Stimulated activated naive CD8-positive, alpha-beta T cell treated with anti-CD3 and anti-CD28 coated beads, Interleukin-15, amount 100 ng/mL, for 72 hours (primary cell): Measurements from ENCODE around the gene CDNF.

Experiments
- ATAC-seq: fragments of 150-1000 bp; cut with Tn5 transposase; 2 replicates; pipeline ENCODE4 v1.10.0; 2021; ENCODE audit warnings: mild to moderate bottlenecking, moderate library complexity
- DNase-seq, 2 donors: peaks; one replicate each; pipeline ENCODE4 v3.0.0; 2021 to 2022
- H3K27ac Mint-ChIP-seq, 2 donors: one replicate each; pipeline ENCODE4 v1.8.0; 2022; ENCODE audit warnings: mild to moderate bottlenecking in 2 of 2, mixed read lengths in 2 of 2, moderate library complexity in 2 of 2
- H3K27me3 Mint-ChIP-seq: one replicate; pipeline ENCODE4 v1.8.0; 2022; ENCODE audit warnings: mixed read lengths
- H3K4me1 Mint-ChIP-seq: one replicate; pipeline ENCODE4 v1.8.0; 2022; ENCODE audit warnings: mild to moderate bottlenecking, mixed read lengths
- H3K4me3 Mint-ChIP-seq, 2 donors: one replicate each; pipeline ENCODE4 v1.8.0; 2022; ENCODE audit warnings: mild to moderate bottlenecking in 2 of 2, mixed read lengths in 2 of 2, moderate library complexity in 1 of 2
- H3K9me3 Mint-ChIP-seq, 2 donors: one replicate each; pipeline ENCODE4 v1.8.0; 2022; ENCODE audit warnings: mixed read lengths in 2 of 2

Gene CDNF

GRCh38 chr10:14858338-14858960 is 20.6 kb upstream of the CDNF start:
- no peak for ATAC-seq
- H3K27ac Mint-ChIP-seq: no peak overlapping the region
- no peak for DNase-seq
- no peak overlapping the region for H3K4me3 Mint-ChIP-seq
- H3K4me1 Mint-ChIP-seq: no peaks in the 10 kb centered on the region
- H3K9me3 Mint-ChIP-seq: no peaks in the 10 kb centered on the region
- H3K27me3 Mint-ChIP-seq: no peaks in the 10 kb centered on the region

GRCh38 chr10:14855453-14855852 is 17.6 kb upstream of the CDNF start:
- H3K4me3 Mint-ChIP-seq: no peak overlapping the region
- no peaks in the 10 kb centered on the region for H3K4me1 Mint-ChIP-seq
- H3K9me3 Mint-ChIP-seq: no peaks in the 10 kb centered on the region
- no peak overlapping the region for H3K27ac Mint-ChIP-seq
- ATAC-seq: no peak
- H3K27me3 Mint-ChIP-seq: no peaks in the 10 kb centered on the region
- DNase-seq: no peak

DNA sequence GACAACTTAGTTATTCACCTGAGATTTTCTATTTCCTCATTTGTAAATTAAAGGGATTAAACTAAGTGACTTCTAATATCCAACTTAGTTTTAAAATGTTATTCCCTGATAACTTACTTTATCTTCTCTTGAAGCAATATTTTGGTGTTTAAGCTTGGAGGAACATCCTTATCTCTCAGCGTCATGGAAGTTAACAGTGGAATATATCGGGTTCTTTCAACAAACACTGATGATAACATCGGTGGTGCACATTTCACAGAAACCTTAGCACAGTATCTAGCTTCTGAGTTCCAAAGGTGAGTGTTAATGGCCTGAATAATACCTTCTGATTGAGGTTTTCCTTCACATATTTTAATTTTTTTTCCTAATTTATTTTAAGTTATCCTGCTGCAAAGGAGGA is 14.4 kb upstream of the CDNF start:
- Mint-ChIP-seq H3K27ac (no peak overlapping the region), H3K4me3 (no peak overlapping the region), H3K4me1 (no peaks in the 10 kb centered on the region), H3K27me3 (no peaks in the 10 kb centered on the region), H3K9me3 (no peaks in the 10 kb centered on the region)
- ATAC-seq (no peak), DNase-seq (no peak)

DNA sequence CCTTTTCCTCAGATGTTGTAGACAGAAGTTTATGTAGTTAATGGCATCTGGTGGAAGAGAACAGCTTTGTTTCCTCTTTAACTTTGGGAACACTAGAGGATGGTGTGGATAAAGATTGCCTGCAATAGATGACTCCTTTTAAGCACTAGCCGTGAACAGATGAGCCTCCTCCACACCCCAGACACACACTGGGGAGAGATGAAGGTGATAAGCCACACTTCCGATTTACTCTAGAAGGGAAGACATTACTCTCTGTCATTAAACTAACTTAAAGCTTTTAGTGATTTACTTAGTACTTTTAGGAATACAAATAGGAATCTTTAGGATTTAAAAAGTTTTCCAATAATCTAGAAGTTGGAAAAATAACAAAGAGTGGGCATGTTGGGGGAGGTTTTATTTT is 7.1 kb upstream of the CDNF start:
- H3K4me1 Mint-ChIP-seq: peaks cover 16% of the 10 kb centered on the region
- DNase-seq (no peak), ATAC-seq (no peak)
- no peaks in the 10 kb centered on the region for H3K27me3 Mint-ChIP-seq
- H3K4me3 Mint-ChIP-seq: no peak overlapping the region
- no peaks in the 10 kb centered on the region for H3K9me3 Mint-ChIP-seq
- peak overlapping the region in 1 of 2 donors; percentile 21 for H3K27ac Mint-ChIP-seq

GRCh38 chr10:14843327-14843988 is 5.6 kb upstream of the CDNF start:
- no peak overlapping the region for H3K4me3 Mint-ChIP-seq
- no peaks in the 10 kb centered on the region for H3K27me3 Mint-ChIP-seq
- H3K27ac Mint-ChIP-seq: no peak overlapping the region
- peaks cover 24% of the 10 kb centered on the region for H3K4me1 Mint-ChIP-seq
- H3K9me3 Mint-ChIP-seq: no peaks in the 10 kb centered on the region
- DNase-seq (no peak), ATAC-seq (no peak)

- no peak overlapping the region for H3K27ac Mint-ChIP-seq
- H3K4me1 Mint-ChIP-seq: peaks cover 22% of the 10 kb centered on the region
- H3K9me3 Mint-ChIP-seq: no peaks in the 10 kb centered on the region
- ATAC-seq (no peak), DNase-seq (no peak)
- no peaks in the 10 kb centered on the region for H3K27me3 Mint-ChIP-seq
- H3K4me3 Mint-ChIP-seq: peak overlapping the region in 1 of 2 donors; percentile 94
Observed at GRCh38 chr10:14840178-14840577, 2.3 kb upstream of the CDNF start.

GRCh38 chr10:14839305-14839695 is 1.5 kb upstream of the CDNF start:
- Mint-ChIP-seq H3K4me3 (peak overlapping the region; percentile 94 to 97), H3K27me3 (no peaks in the 10 kb centered on the region), H3K4me1 (peaks cover 19% of the 10 kb centered on the region), H3K9me3 (no peaks in the 10 kb centered on the region), H3K27ac (peak overlapping the region; percentile 99)
- ATAC-seq: no peak
- no peak for DNase-seq

DNA sequence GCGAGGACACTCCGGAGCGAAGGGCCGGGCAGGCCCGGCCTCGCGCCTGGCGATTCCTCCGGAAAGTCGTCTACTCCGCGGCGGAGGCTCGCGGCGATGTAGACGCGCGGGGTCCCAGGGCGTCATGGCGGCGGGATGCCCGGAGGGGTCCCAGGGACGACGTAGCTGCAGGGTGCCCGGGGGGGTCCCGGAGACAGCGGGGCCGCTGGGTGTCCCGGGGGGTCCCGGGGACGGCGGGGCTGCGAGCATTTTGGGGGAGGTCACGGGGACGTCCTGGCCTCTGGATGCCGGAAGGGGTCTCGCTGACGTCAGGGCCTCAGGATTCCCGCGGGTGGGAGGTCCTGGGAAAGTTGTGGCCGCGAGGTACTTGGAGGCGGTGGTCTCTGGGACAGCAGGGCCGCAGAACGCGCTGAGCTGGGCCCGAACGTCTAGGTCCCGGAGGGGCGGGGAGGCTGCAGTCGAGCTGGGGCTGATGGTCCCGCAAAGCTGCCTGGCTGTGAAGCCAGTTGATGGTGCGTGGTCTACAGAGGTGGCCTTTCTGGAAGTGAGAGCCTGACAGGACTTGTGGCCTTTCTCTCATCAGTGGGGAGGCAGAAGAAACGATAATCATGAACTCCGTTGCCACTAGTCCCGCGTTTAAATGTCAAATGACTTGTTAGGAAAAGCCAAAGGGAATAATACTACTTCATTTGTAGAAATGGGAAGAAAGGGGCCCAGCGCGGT is 906 bp upstream of the CDNF start:
- H3K27ac Mint-ChIP-seq: peak overlapping the region; percentile 99
- peak; percentile 24 for ATAC-seq
- DNase-seq: peak; percentile 26 to 34
- H3K9me3 Mint-ChIP-seq: no peaks in the 10 kb centered on the region
- H3K4me1 Mint-ChIP-seq: peaks cover 19% of the 10 kb centered on the region
- no peaks in the 10 kb centered on the region for H3K27me3 Mint-ChIP-seq
- H3K4me3 Mint-ChIP-seq: peak overlapping the region; percentile 94 to 97

GRCh38 chr10:14837003-14837756 is 657 bp downstream of the CDNF start:
- no peaks in the 10 kb centered on the region for H3K9me3 Mint-ChIP-seq
- H3K4me3 Mint-ChIP-seq: peak overlapping the region; percentile 94 to 97
- ATAC-seq (no peak), DNase-seq (no peak)
- H3K27ac Mint-ChIP-seq: peak overlapping the region; percentile 99
- H3K4me1 Mint-ChIP-seq: peaks cover 13% of the 10 kb centered on the region
- H3K27me3 Mint-ChIP-seq: no peaks in the 10 kb centered on the region

GRCh38 chr10:14836208-14836607 is 1.6 kb downstream of the CDNF start:
- Mint-ChIP-seq H3K4me1 (peaks cover 13% of the 10 kb centered on the region), H3K27me3 (no peaks in the 10 kb centered on the region), H3K27ac (no peak overlapping the region), H3K4me3 (peak overlapping the region in 1 of 2 donors; percentile 94), H3K9me3 (no peaks in the 10 kb centered on the region)
- DNase-seq (no peak), ATAC-seq (no peak)

- Mint-ChIP-seq H3K27ac (no peak overlapping the region), H3K9me3 (no peaks in the 10 kb centered on the region)
Observed at GRCh38 chr10:14833106-14833505, 4.7 kb downstream of the CDNF start.

GRCh38 chr10:14826076-14826829 is 11.6 kb downstream of the CDNF start:
- H3K4me3 Mint-ChIP-seq: no peak overlapping the region
- peaks cover 7% of the 10 kb centered on the region for H3K27me3 Mint-ChIP-seq
- H3K4me1 Mint-ChIP-seq: peaks cover 5% of the 10 kb centered on the region
- DNase-seq (no peak), ATAC-seq (no peak)
- no peaks in the 10 kb centered on the region for H3K9me3 Mint-ChIP-seq
- peak overlapping the region in 1 of 2 donors; percentile 58 for H3K27ac Mint-ChIP-seq

More at GRCh38 chr10:14833106-14833505, 4.7 kb downstream of the CDNF start:
- DNase-seq (no peak), ATAC-seq (no peak)
- no peak overlapping the region for H3K4me3 Mint-ChIP-seq
- no peaks in the 10 kb centered on the region for H3K4me1 Mint-ChIP-seq
- H3K27me3 Mint-ChIP-seq: no peaks in the 10 kb centered on the region

- Mint-ChIP-seq H3K27ac (no peak overlapping the region), H3K9me3 (no peaks in the 10 kb centered on the region), H3K4me1 (peaks cover 11% of the 10 kb centered on the region), H3K4me3 (no peak overlapping the region), H3K27me3 (peaks cover 7% of the 10 kb centered on the region)
- DNase-seq: no peak
- no peak for ATAC-seq
Observed at GRCh38 chr10:14823966-14824365, 13.9 kb downstream of the CDNF start.

- H3K4me3 Mint-ChIP-seq: no peak overlapping the region
- ATAC-seq (peak; percentile 66), DNase-seq (peak in 1 of 2 donors; percentile 34)
- H3K27ac Mint-ChIP-seq: peak overlapping the region; percentile 64 to 72
- H3K27me3 Mint-ChIP-seq: peaks cover 7% of the 10 kb centered on the region
- H3K4me1 Mint-ChIP-seq: peaks cover 11% of the 10 kb centered on the region
- H3K9me3 Mint-ChIP-seq: no peaks in the 10 kb centered on the region
Observed at GRCh38 chr10:14822879-14823755, 14.7 kb downstream of the CDNF start.
